WTC11 (cell line): Measurements from ENCODE around the gene HSPA4.

Experiments used
- CREB1 ChIP-seq: sonication (generic); formaldehyde crosslinking; IDR thresholded peaks from 2 replicates; pipeline ENCODE4 v1.8.0; 2023; ENCODE audit warnings: mild to moderate bottlenecking, missing genetic modification reagents
- CREM ChIP-seq: sonication (generic); formaldehyde crosslinking; IDR thresholded peaks from 2 replicates; pipeline ENCODE4 v1.8.1; 2022; ENCODE audit warnings: mild to moderate bottlenecking, missing genetic modification reagents, moderate library complexity
- MAX ChIP-seq: sonication (generic); formaldehyde crosslinking; IDR thresholded peaks from 2 replicates; pipeline ENCODE4 v1.8.0; 2022; ENCODE audit warnings: mild to moderate bottlenecking, missing genetic modification reagents
- MYBL2 ChIP-seq: sonication (generic); formaldehyde crosslinking; IDR thresholded peaks from 2 replicates; pipeline ENCODE4 v1.8.1; 2023; ENCODE audit warnings: mild to moderate bottlenecking, moderate library complexity, missing genetic modification reagents
- ZNF232 ChIP-seq: sonication (generic); formaldehyde crosslinking; IDR thresholded peaks from 2 replicates; pipeline ENCODE4 v1.8.0; 2022; ENCODE audit warnings: mild to moderate bottlenecking, missing genetic modification reagents
- TF ChIP-seq, protein P1 (sequence below): fragments of 200-600 bp; IDR thresholded peaks from 2 replicates; pipeline ENCODE4 v1.8.0; 2022; ENCODE audit warnings: antibody characterized with exemption
- TF ChIP-seq, protein P2 (sequence below): sonication (generic); formaldehyde crosslinking; IDR thresholded peaks from 2 replicates; pipeline ENCODE4 v1.8.1; 2022; ENCODE audit warnings: low read depth, missing genetic modification reagents, borderline replicate concordance
- TF ChIP-seq, protein P3 (sequence below): sonication (generic); formaldehyde crosslinking; IDR thresholded peaks from 2 replicates; pipeline ENCODE4 v1.8.1; 2023; ENCODE audit warnings: mild to moderate bottlenecking, missing genetic modification reagents, moderate library complexity

DNA sequence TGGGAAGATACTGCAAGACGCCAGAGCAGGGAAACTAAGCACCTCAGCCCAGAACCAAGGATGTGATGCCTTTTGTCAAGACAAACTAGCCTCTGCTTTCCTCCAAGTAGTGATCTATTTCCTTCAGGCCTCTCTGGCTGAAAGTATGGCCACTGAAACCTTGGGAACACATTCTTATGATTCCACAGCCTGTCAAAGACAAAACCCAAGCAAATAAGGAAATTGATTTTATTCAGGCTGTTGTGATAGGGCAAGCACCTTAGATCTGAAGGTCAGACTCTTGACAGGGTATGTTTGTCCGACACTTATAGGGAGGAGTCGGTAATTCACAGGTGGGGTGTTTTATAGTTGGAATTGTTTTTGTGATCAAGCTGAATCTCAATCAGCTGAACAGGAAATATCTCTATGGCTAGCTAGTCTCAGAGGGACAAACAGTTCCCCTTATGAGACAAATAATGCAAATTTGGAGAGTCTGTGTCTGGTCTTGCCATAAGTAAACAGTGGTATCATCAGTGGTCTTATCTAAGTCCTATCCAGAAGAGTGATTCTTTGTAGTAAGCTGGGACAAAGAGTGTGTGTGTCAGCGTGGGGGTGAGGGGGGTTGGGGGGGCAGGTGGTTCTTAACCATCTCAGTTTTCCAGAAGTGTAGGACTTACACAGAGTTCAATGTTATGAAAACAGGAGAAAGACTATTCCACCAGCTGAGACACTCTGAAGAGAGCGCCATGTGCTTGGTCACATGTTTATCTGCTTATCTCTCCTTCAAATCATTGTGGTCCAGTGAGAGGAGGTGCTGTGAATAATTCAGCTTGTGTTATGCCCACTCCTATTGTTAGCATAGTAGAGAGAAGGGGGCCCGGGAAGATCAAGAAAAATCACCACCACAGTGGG, 18.7 kb upstream of the HSPA4 start:
- TF ChIP-seq MAX (CRISPR knock-in tag) (no peak), ZNF232 (CRISPR knock-in tag) (no peak), CREB1 (CRISPR knock-in tag) (no peak), MYBL2 (CRISPR knock-in tag) (no peak), CREM (no peak)
- TF ChIP-seq, protein P1, sequence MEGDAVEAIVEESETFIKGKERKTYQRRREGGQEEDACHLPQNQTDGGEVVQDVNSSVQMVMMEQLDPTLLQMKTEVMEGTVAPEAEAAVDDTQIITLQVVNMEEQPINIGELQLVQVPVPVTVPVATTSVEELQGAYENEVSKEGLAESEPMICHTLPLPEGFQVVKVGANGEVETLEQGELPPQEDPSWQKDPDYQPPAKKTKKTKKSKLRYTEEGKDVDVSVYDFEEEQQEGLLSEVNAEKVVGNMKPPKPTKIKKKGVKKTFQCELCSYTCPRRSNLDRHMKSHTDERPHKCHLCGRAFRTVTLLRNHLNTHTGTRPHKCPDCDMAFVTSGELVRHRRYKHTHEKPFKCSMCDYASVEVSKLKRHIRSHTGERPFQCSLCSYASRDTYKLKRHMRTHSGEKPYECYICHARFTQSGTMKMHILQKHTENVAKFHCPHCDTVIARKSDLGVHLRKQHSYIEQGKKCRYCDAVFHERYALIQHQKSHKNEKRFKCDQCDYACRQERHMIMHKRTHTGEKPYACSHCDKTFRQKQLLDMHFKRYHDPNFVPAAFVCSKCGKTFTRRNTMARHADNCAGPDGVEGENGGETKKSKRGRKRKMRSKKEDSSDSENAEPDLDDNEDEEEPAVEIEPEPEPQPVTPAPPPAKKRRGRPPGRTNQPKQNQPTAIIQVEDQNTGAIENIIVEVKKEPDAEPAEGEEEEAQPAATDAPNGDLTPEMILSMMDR = no peak
- TF ChIP-seq, protein P2, sequence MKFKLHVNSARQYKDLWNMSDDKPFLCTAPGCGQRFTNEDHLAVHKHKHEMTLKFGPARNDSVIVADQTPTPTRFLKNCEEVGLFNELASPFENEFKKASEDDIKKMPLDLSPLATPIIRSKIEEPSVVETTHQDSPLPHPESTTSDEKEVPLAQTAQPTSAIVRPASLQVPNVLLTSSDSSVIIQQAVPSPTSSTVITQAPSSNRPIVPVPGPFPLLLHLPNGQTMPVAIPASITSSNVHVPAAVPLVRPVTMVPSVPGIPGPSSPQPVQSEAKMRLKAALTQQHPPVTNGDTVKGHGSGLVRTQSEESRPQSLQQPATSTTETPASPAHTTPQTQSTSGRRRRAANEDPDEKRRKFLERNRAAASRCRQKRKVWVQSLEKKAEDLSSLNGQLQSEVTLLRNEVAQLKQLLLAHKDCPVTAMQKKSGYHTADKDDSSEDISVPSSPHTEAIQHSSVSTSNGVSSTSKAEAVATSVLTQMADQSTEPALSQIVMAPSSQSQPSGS (CRISPR knock-in tag) = no peak
- TF ChIP-seq, protein P3, sequence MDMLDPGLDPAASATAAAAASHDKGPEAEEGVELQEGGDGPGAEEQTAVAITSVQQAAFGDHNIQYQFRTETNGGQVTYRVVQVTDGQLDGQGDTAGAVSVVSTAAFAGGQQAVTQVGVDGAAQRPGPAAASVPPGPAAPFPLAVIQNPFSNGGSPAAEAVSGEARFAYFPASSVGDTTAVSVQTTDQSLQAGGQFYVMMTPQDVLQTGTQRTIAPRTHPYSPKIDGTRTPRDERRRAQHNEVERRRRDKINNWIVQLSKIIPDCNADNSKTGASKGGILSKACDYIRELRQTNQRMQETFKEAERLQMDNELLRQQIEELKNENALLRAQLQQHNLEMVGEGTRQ = no peak
